GM19238 (cell line): ENCODE measurements around the gene CHADL.

Source experiments
- DNase-seq: peaks from one replicate; pipeline ENCODE4 v3.0.0; 2011; ENCODE audit warnings: low spot score; ENCODE audit not compliant: insufficient read length

Gene CHADL

DNA sequence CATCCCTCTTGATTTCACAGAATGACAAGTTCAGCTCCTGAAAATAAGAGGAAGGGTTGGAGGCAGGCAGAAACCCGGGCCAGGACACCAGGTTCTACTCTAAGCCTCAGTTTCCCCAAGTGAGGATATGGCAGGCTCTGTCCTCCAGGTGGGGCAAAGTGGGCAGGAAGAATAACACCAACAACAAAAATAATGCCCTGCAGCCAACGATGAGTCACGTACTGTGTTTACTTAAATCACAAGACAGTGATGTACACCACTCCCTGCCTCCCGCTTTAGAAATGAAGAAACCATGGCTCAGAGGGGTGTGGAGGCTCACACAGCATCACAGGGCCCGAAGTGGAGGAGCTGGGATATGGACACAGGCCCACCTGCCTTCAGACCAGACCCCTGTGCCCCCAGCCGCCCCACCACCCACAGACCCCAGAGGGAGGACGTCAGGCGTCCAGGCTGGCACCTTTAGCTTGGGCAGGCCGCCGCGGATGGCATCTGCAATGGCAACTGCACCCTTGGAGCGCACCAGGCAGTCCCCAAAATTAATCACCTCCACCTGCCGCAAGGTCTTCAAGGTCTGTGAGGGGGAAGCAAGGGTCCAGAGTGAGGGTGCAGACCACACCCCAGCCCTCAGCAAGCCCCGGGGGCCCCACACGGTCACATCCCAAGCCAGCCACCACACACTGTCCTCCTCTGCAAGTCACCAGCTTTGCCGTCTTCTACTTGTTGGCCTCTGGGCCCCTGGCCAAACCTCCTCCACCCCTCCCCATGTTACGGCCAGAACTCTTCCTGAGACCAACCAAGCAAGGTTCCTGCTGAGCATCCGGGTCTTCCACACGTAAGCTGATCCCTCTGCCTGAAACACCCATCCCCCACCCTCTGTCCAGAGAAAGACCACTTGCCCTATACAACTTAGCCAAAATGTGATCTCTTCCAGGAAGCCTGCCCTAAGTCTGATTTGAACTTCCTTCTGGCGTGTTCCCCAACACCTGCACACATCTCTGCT lies 15.8 kb upstream of the CHADL start:
- DNase-seq: no peak

GRCh38 chr22:41254230-41254629 lies 13.5 kb upstream of the CHADL start:
- DNase-seq: no peak

- DNase-seq: no peak
Observed at GRCh38 chr22:41252365-41252764, 11.6 kb upstream of the CHADL start.

GRCh38 chr22:41250127-41250526 lies 9.4 kb upstream of the CHADL start:
- no peak for DNase-seq

GRCh38 chr22:41249442-41249841 lies 8.7 kb upstream of the CHADL start:
- DNase-seq: no peak

- DNase-seq: no peak
Observed at GRCh38 chr22:41248758-41249157, 8.0 kb upstream of the CHADL start.

GRCh38 chr22:41248314-41248713 lies 7.6 kb upstream of the CHADL start:
- DNase-seq: no peak

DNA sequence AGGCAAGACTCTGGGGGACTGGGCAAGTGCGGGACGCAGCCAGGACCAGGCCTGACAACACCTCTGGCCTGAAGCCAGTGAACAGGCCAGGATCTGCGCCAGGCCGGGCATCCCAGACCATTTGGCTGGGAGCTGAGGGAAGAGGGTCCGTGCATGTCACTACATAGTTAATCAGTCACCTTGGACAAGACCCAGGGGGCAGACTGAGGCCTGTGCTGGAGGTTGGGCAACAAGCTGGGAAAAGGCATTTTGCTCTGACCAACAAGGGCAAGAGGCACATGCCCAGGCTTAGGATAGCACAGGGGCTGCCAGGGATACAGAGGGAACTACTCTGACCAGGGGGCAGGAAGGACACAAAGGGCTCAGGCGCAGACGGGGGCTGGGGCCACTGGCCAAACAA lies 7.0 kb upstream of the CHADL start:
- no peak for DNase-seq

DNA sequence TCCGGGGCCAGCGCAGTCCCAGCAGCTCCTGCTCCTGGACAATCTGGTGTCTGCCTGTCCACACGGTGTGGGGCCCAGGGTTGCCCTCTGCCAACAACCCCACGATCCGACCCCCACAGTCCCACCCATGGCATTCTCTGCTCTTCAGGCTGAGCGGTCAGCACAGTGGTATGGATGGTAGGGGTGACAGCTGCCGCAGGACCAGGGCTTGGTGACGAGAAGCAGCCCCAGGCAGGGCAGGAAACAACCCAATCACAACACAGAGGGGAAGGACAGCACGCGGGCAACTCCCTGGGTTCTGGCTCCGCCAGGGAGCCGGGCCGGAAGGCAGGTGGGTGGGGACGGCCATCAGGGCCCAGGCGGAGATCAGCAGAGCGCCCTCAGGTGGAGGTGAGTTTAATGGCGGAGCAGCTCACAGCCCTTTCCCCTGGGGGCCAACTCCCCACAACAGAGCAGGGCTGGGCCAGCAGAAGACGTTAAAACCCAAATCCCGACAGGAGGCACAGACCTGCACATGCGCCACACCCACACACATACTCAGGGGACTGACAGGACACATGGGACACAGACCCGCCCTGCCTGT lies 5.3 kb upstream of the CHADL start:
- DNase-seq: no peak

DNA sequence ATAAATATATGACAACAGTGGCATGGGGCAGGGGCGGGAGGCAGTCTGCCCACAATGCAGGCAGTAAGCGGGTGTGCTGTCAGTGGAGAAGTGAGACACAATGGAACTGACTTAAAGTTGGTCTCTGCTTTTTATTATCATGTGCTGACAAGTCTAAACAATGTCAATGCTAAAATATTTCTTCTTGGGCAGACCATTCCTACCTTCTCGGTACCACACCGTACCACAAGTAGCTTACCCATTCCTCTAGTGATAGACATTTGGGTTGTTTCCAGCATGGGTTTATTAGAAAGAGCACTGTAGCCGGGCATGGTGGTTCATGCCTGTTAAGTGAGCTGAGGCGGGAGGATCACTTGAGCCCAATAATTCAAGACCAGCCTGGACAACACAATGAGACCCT lies 2.6 kb upstream of the CHADL start:
- no peak for DNase-seq

DNA sequence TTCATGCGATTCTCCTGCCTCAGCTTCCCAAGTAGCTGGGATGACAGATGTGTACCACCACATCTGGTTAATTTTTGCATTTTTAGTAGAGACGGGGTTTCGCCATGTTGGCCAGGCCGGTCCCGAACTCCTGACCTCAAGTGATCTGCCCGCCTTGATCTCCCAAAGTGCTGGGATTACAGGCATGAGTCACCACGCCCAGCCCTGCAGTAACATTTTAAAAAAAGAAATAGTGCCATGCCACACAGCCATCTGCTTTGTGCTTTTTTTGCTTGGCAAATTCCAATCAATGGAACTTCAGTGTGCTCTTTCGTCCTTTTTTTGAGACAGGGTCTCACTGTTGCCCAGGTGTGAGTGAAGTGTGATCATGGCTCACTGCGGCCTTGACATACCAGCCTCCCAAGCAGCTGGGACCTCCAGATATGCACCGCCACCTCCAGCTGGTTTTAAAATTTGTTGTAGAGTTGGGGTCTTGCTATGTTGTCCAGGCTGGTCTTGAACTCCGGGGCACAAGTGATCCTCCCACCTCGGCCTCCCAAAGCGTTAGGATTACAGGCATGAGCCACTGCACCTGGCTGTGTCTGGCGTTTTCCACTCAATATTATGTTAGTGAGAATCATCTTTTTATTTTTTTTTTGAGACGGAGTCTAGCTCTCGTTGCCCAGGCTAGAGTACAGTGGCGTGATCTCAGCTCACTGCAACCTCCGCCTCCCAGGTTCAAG lies 1.8 kb upstream of the CHADL start:
- no peak for DNase-seq

DNA sequence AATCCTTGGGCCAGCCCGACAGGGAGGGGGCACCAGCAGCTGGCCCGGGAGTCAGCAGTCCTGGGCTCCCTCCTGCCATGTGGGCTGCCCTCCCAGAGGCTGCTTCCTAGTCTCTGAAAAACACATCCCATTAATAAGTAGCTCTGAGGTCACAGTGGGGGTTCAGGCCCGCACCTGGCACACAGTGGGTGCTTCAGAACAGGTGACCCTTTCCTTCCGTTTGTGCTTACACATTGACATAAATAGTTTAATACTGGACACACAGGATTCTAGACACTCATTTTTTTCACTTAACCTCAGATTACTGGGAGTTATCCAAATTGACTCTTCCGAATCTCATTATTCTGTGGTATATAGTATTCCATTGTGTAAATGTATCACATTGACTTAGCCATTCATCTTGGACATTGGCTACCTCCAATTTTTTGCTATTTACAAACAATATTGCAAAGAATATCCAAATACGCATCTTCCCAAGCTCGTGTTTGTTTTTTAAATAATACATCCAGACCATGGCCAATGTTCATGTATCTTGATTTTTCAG lies 474 bp upstream of the CHADL start:
- DNase-seq: no peak

- DNase-seq: no peak
Observed at GRCh38 chr22:41239443-41240128, 1.1 kb downstream of the CHADL start.

DNA sequence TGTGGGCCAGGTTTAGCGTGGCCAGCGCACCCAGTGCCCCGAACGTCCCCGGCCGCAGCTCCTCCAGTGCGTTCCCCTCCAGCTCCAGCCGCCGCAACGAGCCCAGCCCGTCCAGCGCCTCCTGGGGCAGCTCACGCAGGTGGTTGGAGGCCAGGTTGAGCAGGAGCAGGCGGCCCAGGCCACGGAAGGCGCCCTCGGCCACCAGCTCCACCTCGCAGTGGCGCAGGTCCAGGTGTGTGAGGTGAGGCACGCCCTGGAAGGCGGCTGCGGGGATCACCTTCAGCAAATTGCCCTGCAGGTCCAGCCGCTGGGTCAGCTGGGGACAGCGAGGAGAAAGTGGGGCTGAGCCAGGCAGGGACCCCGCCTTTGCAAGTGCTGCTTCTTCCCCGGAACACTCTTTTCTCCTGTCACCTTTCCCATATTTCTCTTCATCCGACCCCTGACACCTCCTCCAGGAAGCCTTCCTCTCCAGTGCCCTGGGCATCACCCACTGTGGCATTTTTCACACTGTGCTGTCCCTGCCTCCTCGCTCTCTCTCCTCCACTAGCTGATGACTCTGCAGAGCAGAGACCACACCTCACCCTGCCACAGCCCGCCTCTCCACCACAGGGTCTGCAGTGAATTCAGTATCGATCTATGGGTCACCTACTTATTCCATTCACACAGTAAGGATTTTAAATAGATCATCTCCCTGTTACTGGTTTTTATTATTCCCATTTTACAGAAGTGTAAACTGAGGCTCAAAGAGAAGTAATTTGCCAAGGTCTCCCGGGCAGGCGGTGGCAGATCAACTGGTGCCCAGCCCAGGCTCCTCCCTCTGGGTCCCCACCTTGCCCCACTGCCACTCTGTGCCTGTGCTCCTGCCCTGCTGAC lies 1.9 kb downstream of the CHADL start:
- DNase-seq: no peak

DNA sequence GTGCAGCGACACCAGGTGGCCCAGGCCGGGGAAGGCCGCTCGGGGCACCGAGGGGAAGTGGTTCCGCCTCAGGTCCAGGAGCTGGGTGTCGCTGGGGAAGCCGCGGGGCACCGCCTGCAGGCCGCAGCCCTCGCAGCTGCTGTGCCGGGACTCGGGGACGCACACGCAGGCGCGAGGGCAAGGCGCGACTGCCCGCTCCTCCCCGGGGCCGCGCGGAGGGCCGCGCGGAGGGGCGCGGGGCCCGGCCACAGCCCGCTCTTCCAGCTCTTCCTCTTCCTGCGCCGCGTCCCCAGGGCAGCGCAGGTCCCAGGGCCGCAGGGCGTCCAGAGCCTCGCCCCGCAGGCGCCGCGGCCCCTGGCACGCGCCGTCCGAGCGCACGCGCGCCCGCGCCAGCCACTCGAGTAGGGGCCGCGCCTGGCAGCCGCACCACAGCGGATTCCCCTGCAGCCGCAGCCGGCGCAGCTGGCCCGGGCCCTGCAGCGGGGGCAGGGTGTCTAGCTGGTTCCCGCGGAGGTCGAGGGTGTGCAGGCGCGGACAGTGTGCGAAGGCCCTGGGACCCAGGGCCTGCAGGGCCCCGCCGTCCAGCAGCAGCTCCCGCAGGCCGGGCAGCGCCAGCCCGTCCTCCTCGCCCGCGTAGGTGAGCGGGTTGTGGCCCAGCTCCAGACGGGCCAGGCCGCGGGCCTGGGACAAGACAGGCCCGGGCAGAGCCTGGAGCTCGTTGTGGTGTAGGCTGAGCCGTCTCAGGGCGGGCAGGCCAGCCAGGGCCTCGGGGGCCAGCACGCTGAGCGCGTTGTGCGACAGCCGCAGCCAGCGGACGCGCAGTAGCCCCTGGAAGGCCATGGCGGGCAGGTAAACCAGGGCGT lies 2.8 kb downstream of the CHADL start:
- DNase-seq: peak; percentile 94

- no peak for DNase-seq
Observed at GRCh38 chr22:41237036-41237706, 3.6 kb downstream of the CHADL start.

DNA sequence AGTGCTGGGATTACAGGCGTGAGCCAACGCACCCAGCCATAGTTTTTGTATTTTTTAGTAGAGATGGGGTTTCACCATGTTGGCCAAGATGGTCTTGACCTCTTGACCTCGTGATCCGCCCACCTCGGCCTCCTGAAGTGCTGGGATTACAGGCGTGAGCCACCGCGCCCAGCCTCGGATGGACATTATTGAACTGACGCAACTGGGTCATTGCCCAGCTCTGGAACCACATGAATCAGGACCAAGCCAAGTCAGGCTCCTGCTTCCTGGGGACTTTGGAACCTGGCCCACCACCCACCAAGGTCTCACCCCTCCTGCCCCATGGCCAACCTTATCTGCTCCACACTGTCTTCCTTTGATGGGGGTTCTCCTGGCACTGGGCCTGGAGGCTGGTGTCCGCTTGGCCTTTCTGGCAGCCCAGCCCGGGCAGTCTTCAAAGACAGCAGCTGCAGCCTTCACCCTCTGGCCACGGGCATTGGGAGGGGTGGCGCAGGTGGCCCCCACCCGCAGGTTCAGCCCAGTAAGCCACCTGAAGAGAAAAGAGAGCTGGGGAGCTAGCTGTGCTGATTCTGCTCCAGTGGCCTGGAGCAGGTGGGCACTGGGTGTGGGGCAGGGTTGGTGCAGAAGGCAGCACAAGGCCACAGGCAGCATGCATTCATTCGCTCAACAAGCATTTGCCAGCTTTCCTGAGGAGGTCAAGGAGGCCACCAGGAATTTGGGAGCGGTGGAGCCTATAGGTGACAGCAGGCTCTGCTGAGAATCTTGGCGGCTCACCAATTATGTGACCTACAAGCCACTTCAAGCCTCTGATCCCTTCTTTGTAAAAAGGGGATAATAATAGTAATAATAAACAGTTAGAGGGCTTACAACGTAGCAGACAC lies 5.7 kb downstream of the CHADL start:
- no peak for DNase-seq

- DNase-seq: no peak
Observed at GRCh38 chr22:41231369-41231768, 9.4 kb downstream of the CHADL start.
